GM12878 (cell line): ENCODE results near the gene FBLN1. TPM values are rescaled to one million over a fixed set of nuclear protein-coding genes. Genes with fewer than 3 reads are reported as not detected.

ENCODE experiments used
- ATAC-seq: fragments of 200-7000 bp; cut with Tn5 transposase; 3 replicates; pipeline ENCODE4 v1.9.1; 2020; ENCODE audit warnings: mild to moderate bottlenecking, moderate library complexity
- BruUV-seq: library from RNA; stranded (reverse); fragments of 400-500 nt; replicated peaks from 2 replicates; lab custom pipeline; 2021; lab: Mats Ljungman, UMichigan
- CTCF ChIA-PET: fragments of 300-600 bp; sonication (Branson Sonifier 250); formaldehyde crosslinking; extraction: SDS; loops from one replicate; lab custom pipeline; 2021; ENCODE audit warnings: inconsistent platforms; lab: Yijun Ruan, JAX
- POLR2A ChIA-PET: fragments of 350-600 bp; formaldehyde crosslinking; extraction: SDS; loops from one replicate; lab custom pipeline; 2021; ENCODE audit warnings: inconsistent platforms; lab: Charles Lee
- RAD21 ChIA-PET: fragments of 300-600 bp; sonication (Branson Sonifier 250); formaldehyde crosslinking; loops from one replicate; lab custom pipeline; 2023; ENCODE audit warnings: antibody characterized with exemption; ENCODE audit not compliant: unreplicated experiment; lab: Charles Lee
- SMC1A ChIA-PET: fragments of 300-600 bp; sonication (Branson Sonifier 250); formaldehyde crosslinking; loops from one replicate; lab custom pipeline; 2023; ENCODE audit not compliant: unreplicated experiment, uncharacterized antibody; lab: Charles Lee
- DNase-seq: peaks from one replicate; pipeline ENCODE4 v3.0.0-alpha.2; 2011; ENCODE audit warnings: low read depth, low spot score
- FAIRE-seq: peaks from 3 replicates; lab custom pipeline; 2011; peaks lifted over from hg19 to GRCh38; lab: Jason Lieb, UNC
- H2AFZ ChIP-seq: 2 replicates; pipeline ENCODE4 v1.6.0; 2011; ENCODE audit warnings: low read depth, low read length, control low read depth; ENCODE audit not compliant: control insufficient read depth
- H3K27ac ChIP-seq: 2 replicates; pipeline ENCODE4 v1.5.1; 2011; ENCODE audit warnings: control low read depth; ENCODE audit not compliant: control insufficient read depth, insufficient read depth
- H3K27me3 ChIP-seq, 2 experiments: replicated peaks in 1 of 2; 2 replicates each; pipeline versions ENCODE4 v1.6.0 to v1.6.1; 2011; ENCODE audit warnings: low read length in 1 of 2; ENCODE audit not compliant: control insufficient read depth in 2 of 2, insufficient read depth in 2 of 2
- H3K36me3 ChIP-seq, 2 experiments: 2 replicates each; pipeline ENCODE4 v1.5.1; 2011; ENCODE audit warnings: low read length in 1 of 2; ENCODE audit not compliant: control insufficient read depth in 2 of 2, insufficient read depth in 2 of 2
- H3K4me1 ChIP-seq: 2 replicates; pipeline ENCODE4 v1.6.1; 2011; ENCODE audit warnings: mild to moderate bottlenecking, low read length, moderate library complexity, mixed read lengths; ENCODE audit not compliant: control insufficient read depth, insufficient read depth
- H3K4me2 ChIP-seq: 2 replicates; pipeline ENCODE4 v1.6.0; 2011; ENCODE audit warnings: control low read depth; ENCODE audit not compliant: control insufficient read depth, insufficient read depth
- H3K4me3 ChIP-seq: fragments of 200-600 bp; sonication (generic); 2 replicates; pipeline ENCODE4 v1.5.1; 2016
- H3K79me2 ChIP-seq: 2 replicates; pipeline ENCODE4 v1.6.0; 2011; ENCODE audit warnings: low read length; ENCODE audit not compliant: control insufficient read depth, insufficient read depth
- H3K9ac ChIP-seq: 2 replicates; pipeline ENCODE4 v1.8.0; 2011; ENCODE audit warnings: low read length, control low read depth, mixed read lengths; ENCODE audit not compliant: control insufficient read depth, insufficient read depth
- H3K9me3 ChIP-seq: replicated peaks from 3 replicates; pipeline ENCODE4 v1.5.1; 2011; ENCODE audit warnings: mild to moderate bottlenecking, low read length; ENCODE audit not compliant: control insufficient read depth, insufficient read depth
- H4K20me1 ChIP-seq: 2 replicates; pipeline ENCODE4 v1.6.0; 2011; ENCODE audit not compliant: control insufficient read depth, insufficient read depth
- MTA2 ChIP-seq: fragments of 450-650 bp; IDR thresholded peaks from 2 replicates; pipeline ENCODE4 v1.6.1; 2016; ENCODE audit warnings: low read depth, mild to moderate bottlenecking, moderate library complexity
- WGBS: methylation state at CpG from one replicate; pipeline ENCODE4 v1.1.6; 2016; ENCODE audit warnings: low lambda C conversion rate; ENCODE audit not compliant: insufficient replicate concordance, insufficient coverage; ENCODE audit errors: missing lambda C conversion rate; 5-methylcytosine and 5-hydroxymethylcytosine counted together
- in situ Hi-C: fragments of 300-500 bp; cut with MboI; formaldehyde crosslinking; loops from 9 replicates; pipeline ENCODE4 v1.14.3; 2018; ENCODE audit warnings: mixed read lengths
- intact Hi-C: fragments of 100-400 bp; cut with micrococcal nuclease; formaldehyde crosslinking; loops from one replicate; pipeline ENCODE4 v1.14.2; 2022; ENCODE audit not compliant: unreplicated experiment
- polyA plus RNA-seq, 11 experiments: library from polyadenylated mRNA; depleted of rRNA in 4 of 11; unstranded in 6 of 11; stranded (reverse) in 5 of 11; fragments of >200 nt; fragmentation: Nextera tagmentation in 4 of 11; fragmentation: Illumina TruSeq in 1 of 11; extraction: Ambion mirVana in 4 of 11; extraction: Trizol in 1 of 11; gene quantifications; 1 replicate in 1 of 11; 2 replicates in 10 of 11; pipeline versions ENCODE4 v1.2.1 to v1.2.3, GENCODE V29; 2011 to 2016; ENCODE audit warnings: inconsistent platforms in 2 of 11, missing spikeins in 2 of 11, low read depth in 1 of 11
- total RNA-seq, 4 experiments: library from RNA; depleted of rRNA in 3 of 4; stranded (reverse); fragments of >200 nt in 3 of 4; fragmentation: Illumina TruSeq in 1 of 4; extraction: Trizol in 1 of 4; gene quantifications; 2 replicates each; pipeline versions ENCODE4 v1.2.1 to v1.2.3, GENCODE V29; 2013 to 2021
- TF ChIP-seq, protein P1 (sequence below): fragments of 450-650 bp; IDR thresholded peaks from 2 replicates; pipeline ENCODE4 v1.6.1; 2018; ENCODE audit warnings: borderline replicate concordance, mild to moderate bottlenecking; ENCODE audit not compliant: partially characterized antibody
- TF ChIP-seq, protein P2 (sequence below): fragments of 450-650 bp; IDR thresholded peaks from 2 replicates; pipeline ENCODE4 v1.6.1; 2016; ENCODE audit warnings: mild to moderate bottlenecking
- TF ChIP-seq, protein P3 (sequence below): IDR thresholded peaks from 2 replicates; pipeline ENCODE4 v1.6.1; 2012; ENCODE audit warnings: low read depth, low read length, improper control_type of control experiment
- TF ChIP-seq, protein P4 (sequence below): IDR thresholded peaks from 2 replicates; pipeline ENCODE4 v1.6.1; 2011; ENCODE audit warnings: borderline replicate concordance, low read depth, mild to moderate bottlenecking, moderate library complexity, mixed read lengths, low read length; ENCODE audit not compliant: insufficient read depth; ENCODE audit errors: extremely low read length

The FBLN1 gene
- total and polyA plus RNA-seq, 10 of the 15 experiments (the other 5 are each of a cell fraction or from before 2014, with no cell fraction given), result 0.20 to 0.51 TPM; not detected in 8

DNA sequence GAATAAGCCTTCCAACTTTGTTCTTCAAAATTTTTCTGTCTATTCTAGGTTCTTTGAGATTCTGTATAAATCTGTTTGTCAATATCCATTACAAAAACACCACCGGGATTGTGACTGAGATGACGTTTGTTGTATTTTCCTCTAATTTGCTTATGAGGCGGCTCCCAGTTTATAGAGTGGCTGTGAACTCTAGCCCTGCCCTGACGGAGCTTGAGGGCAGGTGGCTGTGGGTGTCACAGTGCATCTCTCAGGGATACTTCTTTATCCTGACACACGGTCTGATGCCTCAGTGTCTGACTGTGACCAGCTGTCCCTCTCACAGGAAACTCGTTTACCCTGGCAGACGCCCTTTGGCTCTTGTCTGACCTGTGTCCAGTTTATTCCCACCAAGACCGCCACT is 115.3 kb downstream of the FBLN1 start (continued):
- TF ChIP-seq, protein P1, sequence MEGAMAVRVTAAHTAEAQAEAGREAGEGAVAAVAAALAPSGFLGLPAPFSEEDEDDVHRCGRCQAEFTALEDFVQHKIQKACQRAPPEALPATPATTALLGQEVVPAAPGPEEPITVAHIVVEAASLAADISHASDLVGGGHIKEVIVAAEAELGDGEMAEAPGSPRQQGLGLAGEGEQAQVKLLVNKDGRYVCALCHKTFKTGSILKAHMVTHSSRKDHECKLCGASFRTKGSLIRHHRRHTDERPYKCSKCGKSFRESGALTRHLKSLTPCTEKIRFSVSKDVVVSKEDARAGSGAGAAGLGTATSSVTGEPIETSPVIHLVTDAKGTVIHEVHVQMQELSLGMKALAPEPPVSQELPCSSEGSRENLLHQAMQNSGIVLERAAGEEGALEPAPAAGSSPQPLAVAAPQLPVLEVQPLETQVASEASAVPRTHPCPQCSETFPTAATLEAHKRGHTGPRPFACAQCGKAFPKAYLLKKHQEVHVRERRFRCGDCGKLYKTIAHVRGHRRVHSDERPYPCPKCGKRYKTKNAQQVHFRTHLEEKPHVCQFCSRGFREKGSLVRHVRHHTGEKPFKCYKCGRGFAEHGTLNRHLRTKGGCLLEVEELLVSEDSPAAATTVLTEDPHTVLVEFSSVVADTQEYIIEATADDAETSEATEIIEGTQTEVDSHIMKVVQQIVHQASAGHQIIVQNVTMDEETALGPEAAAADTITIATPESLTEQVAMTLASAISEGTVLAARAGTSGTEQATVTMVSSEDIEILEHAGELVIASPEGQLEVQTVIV, result no peak
- TF ChIP-seq, all 136 proteins: peak for 0

DNA sequence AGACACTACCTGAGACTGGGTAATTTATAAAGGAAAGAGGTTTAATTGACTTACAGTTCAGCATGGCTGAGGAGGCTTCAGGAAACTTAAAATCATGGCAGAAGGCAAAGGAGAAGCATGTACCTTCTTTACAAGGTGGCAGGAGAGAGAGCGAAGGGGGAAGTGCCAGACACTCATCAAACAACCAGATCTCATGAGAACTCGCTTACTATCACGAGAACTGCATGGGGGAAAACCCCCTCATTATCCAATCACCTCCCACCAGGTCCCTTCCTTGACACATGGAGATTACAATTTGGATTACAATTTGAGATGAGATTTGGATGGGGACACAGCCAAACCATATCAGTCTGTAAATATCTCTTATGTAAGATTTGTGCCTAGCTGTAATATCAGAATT is 118.0 kb downstream of the FBLN1 start:
- Histone ChIP-seq H3K27me3 (no peaks in the 10 kb centered on the region), H3K27ac (no peak overlapping the region), H3K36me3 (no peaks in the 10 kb centered on the region), H2AFZ (no peak overlapping the region), H3K79me2 (no peaks in the 10 kb centered on the region), H3K9me3 (no peaks in the 10 kb centered on the region), H3K4me3 (no peak overlapping the region), H3K9ac (no peak overlapping the region), H3K4me2 (no peak overlapping the region), H4K20me1 (no peaks in the 10 kb centered on the region), H3K4me1 (no peaks in the 10 kb centered on the region)
- 27% methylated on average over 3 of the region's 3 CpGs for WGBS
- in situ Hi-C loops, result no loop called here
- TF ChIP-seq, protein P2, sequence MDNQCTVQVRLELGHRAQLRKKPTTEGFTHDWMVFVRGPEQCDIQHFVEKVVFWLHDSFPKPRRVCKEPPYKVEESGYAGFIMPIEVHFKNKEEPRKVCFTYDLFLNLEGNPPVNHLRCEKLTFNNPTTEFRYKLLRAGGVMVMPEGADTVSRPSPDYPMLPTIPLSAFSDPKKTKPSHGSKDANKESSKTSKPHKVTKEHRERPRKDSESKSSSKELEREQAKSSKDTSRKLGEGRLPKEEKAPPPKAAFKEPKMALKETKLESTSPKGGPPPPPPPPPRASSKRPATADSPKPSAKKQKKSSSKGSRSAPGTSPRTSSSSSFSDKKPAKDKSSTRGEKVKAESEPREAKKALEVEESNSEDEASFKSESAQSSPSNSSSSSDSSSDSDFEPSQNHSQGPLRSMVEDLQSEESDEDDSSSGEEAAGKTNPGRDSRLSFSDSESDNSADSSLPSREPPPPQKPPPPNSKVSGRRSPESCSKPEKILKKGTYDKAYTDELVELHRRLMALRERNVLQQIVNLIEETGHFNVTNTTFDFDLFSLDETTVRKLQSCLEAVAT, result no peak
- TF ChIP-seq, protein P3, sequence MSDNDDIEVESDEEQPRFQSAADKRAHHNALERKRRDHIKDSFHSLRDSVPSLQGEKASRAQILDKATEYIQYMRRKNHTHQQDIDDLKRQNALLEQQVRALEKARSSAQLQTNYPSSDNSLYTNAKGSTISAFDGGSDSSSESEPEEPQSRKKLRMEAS, result no peak
- TF ChIP-seq, protein P4, sequence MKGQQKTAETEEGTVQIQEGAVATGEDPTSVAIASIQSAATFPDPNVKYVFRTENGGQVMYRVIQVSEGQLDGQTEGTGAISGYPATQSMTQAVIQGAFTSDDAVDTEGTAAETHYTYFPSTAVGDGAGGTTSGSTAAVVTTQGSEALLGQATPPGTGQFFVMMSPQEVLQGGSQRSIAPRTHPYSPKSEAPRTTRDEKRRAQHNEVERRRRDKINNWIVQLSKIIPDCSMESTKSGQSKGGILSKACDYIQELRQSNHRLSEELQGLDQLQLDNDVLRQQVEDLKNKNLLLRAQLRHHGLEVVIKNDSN, result no peak
- no peak for TF ChIP-seq MTA2
- RAD21 ChIA-PET, result no interaction called here
- intact Hi-C loops, result no loop called here
- ATAC-seq, result no peak
- POLR2A ChIA-PET, result no interaction called here
- no TSS peak for BruUV-seq
- CTCF ChIA-PET, result no interaction called here
- DNase-seq, result peak; percentile 9
- no peak for FAIRE-seq
- SMC1A ChIA-PET, result no interaction called here
